ENCODE results near the gene PTGES3. TPM values are rescaled to one million over a fixed set of nuclear protein-coding genes. Genes with fewer than 3 reads are reported as not detected.
A peak's percentile ranks its signal among the peaks of the same experiment; 100 is the strongest.

Gene PTGES3
- total and polyA plus RNA-seq, 2 of the 8 experiments (the other 6 are each of a cell fraction or from before 2014, with no cell fraction given): 111 to 464 TPM

- Histone ChIP-seq H3K27me3 (replicated peaks in 1 of 4; ENCODE audit: control insufficient read depth in 3 of 4, extremely low read depth in 1 of 4, insufficient read depth in 3 of 4, low read length in 3 of 4) (no peaks in the 10 kb centered on the region), H4K8ac (ENCODE audit: extremely low read depth, insufficient read depth, low read length) (no peak overlapping the region), H4K5ac (ENCODE audit: insufficient read length, low read depth, low read length) (no peak overlapping the region), H3K79me1 (ENCODE audit: low read depth, low read length) (no peaks in the 10 kb centered on the region), H4K91ac (replicated peaks; ENCODE audit: insufficient read length, low read length) (no peak overlapping the region), H3K36me3 (ENCODE audit: control insufficient read depth in 2 of 4, insufficient read depth in 4 of 4, low read length in 3 of 4) (peaks cover 10 to 35% (median 26%) of the 10 kb centered on the region in 4 experiments), H4K20me1 (replicated peaks in 1 of 2; ENCODE audit: control insufficient read depth in 1 of 2, insufficient read depth in 2 of 2, low read length in 2 of 2) (peaks cover 0 to 2% of the 10 kb centered on the region in 2 experiments), H3K23ac (ENCODE audit: insufficient read length) (no peak overlapping the region), H2BK120ac (replicated peaks; ENCODE audit: low read depth, low read length) (no peak overlapping the region), H3K23me2 (ENCODE audit: low read depth, low read length) (no peaks in the 10 kb centered on the region), H3K79me2 (ENCODE audit: control insufficient read depth in 1 of 2, insufficient read depth in 2 of 2, low read length in 2 of 2) (no peaks in the 10 kb centered on the region), H3K18ac (ENCODE audit: extremely low read depth, low read length) (no peak overlapping the region), H3K27ac (ENCODE audit: low read depth, low read length) (no peak overlapping the region), H3K9ac (replicated peaks in 1 of 4; ENCODE audit: extremely low read depth in 1 of 4, low read depth in 3 of 4, low read length in 3 of 4) (no peak overlapping the region), H2BK20ac (ENCODE audit: low read length) (no peak overlapping the region), H2BK15ac (ENCODE audit: low read length) (no peak overlapping the region), H3K9me3 (ENCODE audit: insufficient read depth in 2 of 2, low read depth in 1 of 2, low read length in 1 of 2) (no peaks in the 10 kb centered on the region), H2AK5ac (ENCODE audit: low read depth, low read length) (no peak overlapping the region), H2AFZ (ENCODE audit: low read length) (no peak overlapping the region), H2BK12ac (ENCODE audit: low read depth, low read length) (no peak overlapping the region), H3K4ac (replicated peaks; ENCODE audit: insufficient read length, low read depth, low read length) (no peak overlapping the region), H3K14ac (ENCODE audit: insufficient read length) (no peak overlapping the region), H3K56ac (replicated peaks; ENCODE audit: insufficient read length, low read depth, low read length) (no peak overlapping the region), H3K4me2 (ENCODE audit: insufficient read depth in 1 of 2, low read depth in 2 of 2, low read length in 2 of 2) (no peak overlapping the region), H3K4me1 (replicated peaks in 1 of 4; ENCODE audit: control insufficient read depth in 3 of 4, insufficient read depth in 4 of 4, low read length in 3 of 4) (no peaks in the 10 kb centered on the region), H3K4me3 (ENCODE audit: extremely low read depth in 1 of 4, insufficient read depth in 2 of 4, low read depth in 3 of 4, low read length in 4 of 4) (no peak overlapping the region), H2BK5ac (ENCODE audit: low read depth, low read length) (no peak overlapping the region)
- WGBS, 2 experiments (ENCODE audit: extremely low coverage in 1 of 2, insufficient coverage in 1 of 2, insufficient read length in 1 of 2, insufficient replicate concordance in 2 of 2, low coverage in 1 of 2, low lambda C conversion rate in 2 of 2, missing lambda C conversion rate in 1 of 2): 89% methylated on average over 13 of the region's 13 CpGs; no CpG with 5 or more reads in 1 of the 2 experiments
- POLR2A ChIA-PET (ENCODE audit: partially characterized antibody): interaction anchor here (0.7 to 13.1 kb wide), 13 partner anchors 9 to 64 kb away, joined by 3 to 130 read pairs (median 4); partner anchors contain the start of genes ATP5F1B and NACA
- DNase-seq (ENCODE audit: low read depth in 1 of 2, low spot score in 2 of 2) (no peak), FAIRE-seq (no peak)
- TF ChIP-seq RNF2 (IDR thresholded peaks at IDR 0.05; ENCODE audit: borderline replicate concordance, low read depth, low read length, missing control alignments, poor library complexity, severe bottlenecking): no peak
- no peak for TF ChIP-seq CTBP2 (IDR thresholded peaks at IDR 0.05; ENCODE audit: borderline replicate concordance, insufficient read depth, insufficient read length, low read length)
- TF ChIP-seq SIN3A (conservative IDR thresholded peaks at IDR 0.05 in 1 of 2, IDR thresholded peaks at IDR 0.05 in 1 of 2; ENCODE audit: low read depth in 1 of 2, low read length in 2 of 2): no peak
- TF ChIP-seq POLR2AphosphoS5 (IDR thresholded peaks at IDR 0.05; ENCODE audit: low read depth, low read length): peak; percentile 62
- TF ChIP-seq FOSL1 (IDR thresholded peaks at IDR 0.05; ENCODE audit: insufficient read depth, low read depth, low read length): no peak
- TF ChIP-seq ATF2 (IDR thresholded peaks at IDR 0.05; ENCODE audit: low read length): no peak
- 0 out of 3 replicates have a peak, but pooled peaks of 1 of the 2 experiments have one; percentile 10 for TF ChIP-seq POLR2A (IDR thresholded peaks at IDR 0.05; ENCODE audit: control extremely low read depth in 1 of 2, low read depth in 2 of 2, low read length in 2 of 2)
- no peak for TF ChIP-seq SP4 (IDR thresholded peaks at IDR 0.05; ENCODE audit: low read length)
- CTCF ChIA-PET (ENCODE audit: partially characterized antibody): interaction anchor here (0.8 to 1.7 kb wide), 3 partner anchors 9 to 25 kb away, joined by 4 to 7 read pairs (median 5); no protein-coding TSS in a partner anchor
Measured at GRCh38 chr12:56661979-56662638, 26.0 kb downstream of the PTGES3 start.
